ENCODE results near the gene ESD.

- no peak for TF ChIP-seq EP300 (IDR thresholded peaks at IDR 0.05)
- no peak for TF ChIP-seq CTCF (IDR thresholded peaks at IDR 0.05)
- TF ChIP-seq POLR2A (IDR thresholded peaks at IDR 0.05) = no peak
Measured at GRCh38 chr13:46778890-46779289, 18.1 kb downstream of the ESD start.

Data from tibial nerve (tissue), 4 donors.